GM12878 (cell line): ENCODE results near the gene TBX15.

Experiments
- BRCA1 ChIP-seq: IDR thresholded peaks from 2 replicates; pipeline ENCODE4 v1.6.1; 2011; ENCODE audit warnings: low read depth, low read length, improper control_type of control experiment
- CREB1 ChIP-seq: IDR thresholded peaks from 2 replicates; pipeline ENCODE4 v1.6.1; 2012; ENCODE audit warnings: low read depth, mild to moderate bottlenecking, inconsistent platforms
- CTCF ChIP-seq, 3 experiments: IDR thresholded peaks in 2 of 3; conservative IDR thresholded peaks in 1 of 3; 2 replicates each; pipeline ENCODE4 v1.5.1; 2011; ENCODE audit warnings: low read depth in 3 of 3, low read length in 3 of 3, mild to moderate bottlenecking in 3 of 3, control low read depth in 2 of 3, moderate library complexity in 2 of 3, inconsistent platforms in 1 of 3, mixed read lengths in 1 of 3; ENCODE audit not compliant: control insufficient read depth in 2 of 3, insufficient read depth in 1 of 3; ENCODE audit errors: extremely low read depth in 1 of 3
- EP300 ChIP-seq, 2 experiments: fragments of 150-350 bp in 1 of 2; IDR thresholded peaks; 2 replicates each; pipeline ENCODE4 v1.6.1; 2011 to 2012; ENCODE audit warnings: low read depth in 2 of 2, low read length in 2 of 2, borderline replicate concordance in 1 of 2, improper control_type of control experiment in 1 of 2, inconsistent platforms in 1 of 2; ENCODE audit not compliant: control insufficient read depth in 1 of 2
- FOS ChIP-seq: IDR thresholded peaks from 3 replicates; pipeline ENCODE4 v1.6.1; 2011; ENCODE audit warnings: borderline replicate concordance; ENCODE audit not compliant: insufficient read length; ENCODE audit errors: extremely low read depth
- HCFC1 ChIP-seq: fragments of 150-350 bp; IDR thresholded peaks from 2 replicates; pipeline ENCODE4 v1.6.1; 2014; ENCODE audit warnings: low read length
- HDAC6 ChIP-seq: fragments of 200-600 bp; sonication (generic); IDR thresholded peaks from one replicate; pipeline ENCODE4 v1.8.0; 2017; ENCODE audit warnings: antibody characterized with exemption; ENCODE audit not compliant: unreplicated experiment
- NFXL1 ChIP-seq: fragments of 450-650 bp; IDR thresholded peaks from 2 replicates; pipeline ENCODE4 v1.6.1; 2017; ENCODE audit warnings: antibody characterized with exemption, mild to moderate bottlenecking, borderline replicate concordance
- NKRF ChIP-seq: fragments of 450-650 bp; conservative IDR thresholded peaks from 2 replicates; pipeline ENCODE4 v1.6.1; 2017; ENCODE audit warnings: mild to moderate bottlenecking, moderate library complexity
- POLR2AphosphoS5 ChIP-seq: IDR thresholded peaks from 2 replicates; pipeline ENCODE4 v1.6.1; 2011; ENCODE audit warnings: mild to moderate bottlenecking, low read length, inconsistent platforms
- SP1 ChIP-seq: IDR thresholded peaks from one replicate; pipeline ENCODE4 v1.6.1; 2011; ENCODE audit warnings: low read depth, low read length
- TCF12 ChIP-seq: IDR thresholded peaks from 2 replicates; pipeline ENCODE4 v1.6.1; 2011; ENCODE audit warnings: low read depth, mild to moderate bottlenecking, low read length

- TF ChIP-seq HDAC6 (no peak), TCF12 (no peak), CTCF (IDR thresholded peaks at IDR 0.05 in 2 of 3, conservative IDR thresholded peaks at IDR 0.05 in 1 of 3; ENCODE audit: control insufficient read depth in 2 of 3, extremely low read depth in 1 of 3, insufficient read depth in 1 of 3, low read depth in 3 of 3, low read length in 3 of 3) (no peak), FOS (no peak), NFXL1 (no peak), BRCA1 (no peak), NKRF (no peak), EP300 (IDR thresholded peaks at IDR 0.05; ENCODE audit: borderline replicate concordance in 1 of 2, control insufficient read depth in 1 of 2, low read depth in 2 of 2, low read length in 2 of 2) (no peak), SP1 (no peak), POLR2AphosphoS5 (no peak), HCFC1 (no peak), CREB1 (no peak)
These were observed 42.7 kb downstream of the TBX15 start for GRCh38 chr1:118945489-118945888.
